SIG-M5 (cell line): ENCODE data around the gene PKD1.
A peak's percentile ranks its signal among the peaks of the same experiment; 100 is the strongest.

ENCODE experiments used
- DNase-seq: peaks from one replicate; lab custom pipeline; 2025; lab: John Stamatoyannopoulos, UW

The PKD1 gene

GRCh38 chr16:2074071-2074470, 61.6 kb downstream of the PKD1 start:
- no peak for DNase-seq

DNA sequence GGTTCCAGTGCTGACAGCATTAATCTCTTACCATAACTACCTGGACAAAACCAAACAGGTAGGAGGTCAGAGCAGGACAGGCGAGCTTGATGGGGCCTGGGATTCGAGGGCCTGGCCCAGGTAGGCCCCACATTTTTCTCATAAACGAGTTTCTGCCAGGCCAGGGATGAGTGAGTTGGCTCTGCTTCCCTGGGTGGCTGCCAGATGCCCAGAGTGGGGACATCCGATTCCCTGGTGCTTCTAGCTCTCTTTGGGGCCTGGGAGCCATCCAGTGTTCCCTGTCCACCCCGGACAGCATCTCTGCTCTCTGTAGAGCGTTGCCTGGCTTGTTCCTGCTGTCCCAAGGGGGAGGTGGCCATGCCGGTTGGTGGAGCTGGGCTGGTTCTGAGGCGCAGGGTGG, 62.8 kb downstream of the PKD1 start:
- DNase-seq: no peak

DNA sequence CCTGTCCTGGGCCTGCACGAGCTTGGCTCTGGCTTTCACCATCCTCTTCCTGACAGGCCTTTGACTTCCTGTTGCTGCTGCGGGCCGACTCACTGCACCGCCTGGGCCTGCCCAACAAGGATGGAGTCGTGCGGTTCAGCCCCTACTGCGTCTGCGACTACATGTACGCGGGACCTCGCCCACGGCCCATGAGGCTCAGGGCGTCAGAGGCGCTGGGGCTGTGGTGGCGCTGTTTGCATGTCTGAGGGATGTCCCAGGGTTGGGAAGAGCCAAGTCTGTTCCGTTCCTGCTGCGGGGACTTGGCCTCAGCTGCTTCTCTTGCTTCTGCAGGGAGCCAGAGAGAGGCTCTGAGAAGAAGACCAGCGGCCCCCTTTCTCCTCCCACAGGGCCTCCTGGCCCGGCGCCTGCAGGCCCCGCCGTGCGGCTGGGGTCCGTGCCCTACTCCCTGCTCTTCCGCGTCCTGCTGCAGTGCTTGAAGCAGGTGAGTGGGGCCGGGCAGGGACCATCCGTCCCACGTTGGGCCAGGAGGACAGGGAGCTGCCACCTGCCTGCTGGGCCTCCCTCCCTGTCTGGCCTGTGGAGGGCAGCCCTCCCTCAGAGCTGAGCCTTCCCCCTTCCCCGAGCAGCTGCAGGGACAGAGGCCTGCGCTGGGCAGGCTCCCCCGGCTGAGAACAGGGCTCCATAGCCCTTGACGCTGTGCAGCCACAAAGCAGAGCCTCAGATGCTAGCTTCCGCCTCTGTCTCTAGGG, 64.1 kb downstream of the PKD1 start:
- DNase-seq: no peak

DNA sequence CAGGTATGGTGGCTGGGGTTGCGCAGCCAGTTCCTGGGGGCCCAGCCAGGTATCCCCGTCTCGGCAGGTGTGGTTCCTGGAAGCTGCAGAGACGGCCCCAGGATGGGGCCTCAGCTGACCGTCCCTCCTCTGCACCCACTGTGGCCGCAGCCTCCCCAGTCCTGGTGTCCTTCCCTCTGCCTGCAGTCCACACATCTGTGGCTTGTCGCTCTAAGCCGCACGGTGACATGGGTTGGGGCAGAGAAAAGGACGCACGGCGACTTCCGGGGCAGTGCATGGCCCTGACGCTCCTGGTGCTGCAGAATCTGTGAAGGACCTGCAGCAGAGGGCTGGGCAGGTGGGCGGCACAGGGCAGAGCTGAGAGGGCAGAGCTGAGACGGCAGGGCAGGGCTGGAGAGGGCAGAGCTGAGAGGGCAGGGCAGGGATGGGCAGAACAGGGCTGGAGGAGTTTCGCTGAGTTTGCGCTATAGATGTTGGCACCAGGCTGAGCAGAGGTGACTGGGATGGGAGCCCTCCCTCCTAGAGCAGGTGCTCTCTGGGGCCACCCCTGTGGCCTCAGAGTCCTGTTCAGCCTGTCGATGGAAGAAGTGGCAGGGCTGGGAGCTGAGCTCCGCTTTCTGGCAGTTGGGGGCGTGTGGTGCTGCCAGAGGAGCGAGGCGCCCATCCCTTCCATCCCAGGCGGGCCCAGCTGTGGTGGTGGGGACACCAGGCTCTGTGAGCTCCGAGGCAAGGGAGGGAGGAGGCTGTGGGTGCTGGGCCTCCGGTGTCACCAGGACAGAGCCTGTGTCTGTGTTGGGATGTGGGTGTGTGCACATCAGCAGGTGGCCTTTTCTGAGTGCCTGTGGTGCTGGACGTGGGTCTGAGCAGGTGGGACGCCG, 64.9 kb downstream of the PKD1 start:
- no peak for DNase-seq

DNA sequence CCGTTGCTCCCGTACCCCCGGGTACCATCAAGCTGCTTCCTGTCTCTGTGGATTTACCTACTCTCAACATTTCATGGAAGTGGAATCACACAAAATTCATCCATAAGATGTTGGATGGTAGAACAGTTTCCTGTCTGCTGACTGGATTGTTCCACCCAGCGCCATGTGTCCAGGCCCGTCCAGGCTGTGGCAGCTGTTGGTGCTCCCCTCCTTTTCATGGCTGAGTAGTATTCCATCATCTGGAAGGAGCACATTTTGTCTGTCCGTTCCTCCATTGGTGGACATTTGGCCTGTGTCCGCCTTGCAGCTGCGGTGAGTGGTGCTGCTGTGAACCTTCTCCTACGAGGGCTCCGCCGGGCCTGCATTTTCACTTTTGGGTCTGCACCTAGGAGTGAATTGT, 69.6 kb downstream of the PKD1 start:
- no peak for DNase-seq

DNA sequence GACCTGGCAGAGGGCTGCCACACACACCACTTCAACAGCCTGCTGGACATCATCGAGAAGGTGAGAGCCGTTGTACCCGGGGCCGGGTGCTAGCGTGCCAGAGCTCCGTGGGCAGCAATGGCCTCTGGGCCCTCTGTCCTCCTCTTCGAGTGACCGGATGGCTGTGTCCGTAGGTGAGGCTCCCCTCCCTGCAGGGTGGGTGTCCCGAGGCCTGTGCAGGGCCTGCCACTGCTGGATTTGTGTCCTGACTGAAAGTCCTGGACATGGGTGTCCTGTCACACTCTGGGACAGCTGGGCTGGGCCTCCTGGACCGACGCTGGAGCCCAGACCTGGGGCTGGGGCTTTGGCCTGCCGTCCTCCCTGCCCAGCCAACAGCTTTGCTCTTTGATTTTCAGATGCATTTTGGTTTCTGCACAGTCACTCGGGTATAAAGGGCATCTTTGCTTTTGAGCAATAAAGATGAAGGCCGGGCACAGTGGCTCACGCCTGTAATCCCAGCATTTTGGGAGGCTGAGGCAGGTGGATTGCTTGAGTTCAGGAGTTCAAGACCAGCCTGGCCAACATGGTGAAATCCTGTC, 71.2 kb downstream of the PKD1 start:
- DNase-seq: no peak

DNA sequence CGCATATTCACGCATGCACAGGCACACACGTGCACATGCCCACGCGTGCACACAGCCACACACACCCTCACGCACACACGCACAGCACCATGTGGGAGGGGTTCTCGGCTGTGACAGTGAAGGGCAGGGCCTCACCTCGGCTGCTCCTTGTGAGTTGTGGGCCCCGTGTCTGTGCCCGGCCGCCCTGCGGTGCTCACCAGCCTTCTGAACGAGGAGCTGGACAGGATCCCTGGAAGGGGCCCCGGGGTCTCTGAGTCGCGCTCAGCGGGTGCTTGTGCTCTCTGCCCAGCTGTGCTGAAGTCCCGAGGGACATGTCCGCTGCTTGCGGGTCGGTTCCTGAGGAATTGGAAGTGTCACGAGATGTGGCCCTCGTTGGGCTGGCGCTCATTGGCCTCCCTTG, 71.8 kb downstream of the PKD1 start:
- DNase-seq: no peak

GRCh38 chr16:2062801-2063200, 72.9 kb downstream of the PKD1 start:
- no peak for DNase-seq

GRCh38 chr16:2061526-2061925, 74.2 kb downstream of the PKD1 start:
- DNase-seq: no peak

- no peak for DNase-seq
Measured at GRCh38 chr16:2061023-2061422, 74.7 kb downstream of the PKD1 start.

GRCh38 chr16:2060346-2060745, 75.4 kb downstream of the PKD1 start:
- DNase-seq: no peak

DNA sequence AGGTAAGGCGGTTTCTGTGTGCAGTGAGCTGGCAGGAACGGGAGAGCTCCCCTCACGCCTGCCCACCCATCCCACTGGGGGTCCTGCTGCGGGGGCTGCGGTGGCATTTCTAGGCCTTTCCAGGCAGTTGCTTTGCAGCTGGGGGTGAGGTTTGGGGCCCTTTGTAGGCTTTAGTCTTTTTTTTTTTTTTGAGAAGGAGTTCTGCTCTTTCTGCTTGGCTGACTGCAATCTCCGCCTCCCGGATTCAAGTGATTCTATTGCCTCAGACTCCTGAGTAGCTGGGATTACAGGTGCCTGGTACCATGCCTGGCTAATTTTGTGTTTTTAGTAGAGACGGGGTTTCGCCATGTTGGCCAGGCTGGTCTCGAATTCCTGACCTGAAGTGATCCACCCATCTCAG, 76.8 kb downstream of the PKD1 start:
- DNase-seq: no peak

DNA sequence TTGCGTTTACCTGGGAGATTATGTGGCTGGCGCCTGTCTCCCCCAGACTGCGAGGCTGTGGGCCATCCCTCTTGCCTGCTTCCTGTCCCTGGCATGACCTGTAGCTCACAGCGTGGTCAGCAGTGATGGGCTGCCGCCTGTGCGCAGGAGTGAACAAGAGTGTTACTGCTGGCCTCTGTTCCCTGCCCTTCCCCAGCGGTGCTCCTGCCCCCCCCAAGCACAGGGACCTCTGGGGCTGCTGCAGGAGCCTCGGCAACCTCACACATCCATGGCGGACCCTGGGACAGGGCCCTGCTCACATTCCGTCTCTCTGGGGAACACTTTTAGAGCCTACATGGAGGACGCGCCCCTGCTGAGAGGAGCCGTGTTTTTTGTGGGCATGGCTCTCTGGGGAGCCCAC, 77.3 kb downstream of the PKD1 start:
- no peak for DNase-seq

- no peak for DNase-seq
Measured at GRCh38 chr16:2057438-2057837, 78.3 kb downstream of the PKD1 start.

GRCh38 chr16:2056681-2057407, 78.9 kb downstream of the PKD1 start:
- no peak for DNase-seq

DNA sequence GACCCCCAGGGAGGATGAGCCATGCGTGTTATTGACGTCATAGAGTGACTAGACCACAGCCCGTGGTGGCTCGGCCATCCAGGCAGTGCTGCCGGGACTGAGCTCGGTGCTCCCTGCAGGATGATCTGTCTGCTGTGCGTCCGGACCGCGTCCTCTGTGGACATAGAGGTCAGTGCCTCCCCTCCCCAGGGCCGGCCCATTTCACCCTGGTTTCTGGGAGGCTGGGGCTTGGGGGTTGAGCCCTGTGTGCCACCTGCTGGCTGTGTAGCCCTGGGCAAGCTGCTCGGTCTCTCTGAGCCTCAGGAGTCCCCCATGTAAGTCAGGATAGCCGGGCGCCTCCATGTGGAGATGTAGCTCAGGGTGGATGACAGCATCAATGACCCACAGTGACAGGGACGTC, 79.6 kb downstream of the PKD1 start:
- DNase-seq: no peak

GRCh38 chr16:2054543-2055245, 81.0 kb downstream of the PKD1 start:
- no peak for DNase-seq

DNA sequence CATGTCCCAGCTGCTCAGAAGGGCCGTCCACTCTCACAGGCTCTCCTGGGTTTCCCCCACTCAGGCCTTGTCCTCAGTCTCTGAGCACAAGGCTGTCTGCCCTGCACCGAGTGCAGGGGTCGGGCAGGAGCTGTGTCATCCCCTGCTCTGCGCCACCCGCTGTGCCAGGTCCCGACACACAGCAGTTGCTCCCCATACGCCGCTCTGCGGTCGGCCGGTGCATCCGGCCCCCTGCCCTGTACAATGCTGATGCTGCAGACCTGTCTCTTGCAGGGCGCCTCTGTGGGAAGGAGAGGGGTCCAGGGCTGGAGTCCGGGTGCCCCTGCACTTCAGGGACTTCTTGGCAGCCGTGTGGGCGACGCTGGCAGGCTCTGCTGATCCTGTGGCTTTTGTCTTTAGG, 81.8 kb downstream of the PKD1 start:
- DNase-seq: no peak

DNA sequence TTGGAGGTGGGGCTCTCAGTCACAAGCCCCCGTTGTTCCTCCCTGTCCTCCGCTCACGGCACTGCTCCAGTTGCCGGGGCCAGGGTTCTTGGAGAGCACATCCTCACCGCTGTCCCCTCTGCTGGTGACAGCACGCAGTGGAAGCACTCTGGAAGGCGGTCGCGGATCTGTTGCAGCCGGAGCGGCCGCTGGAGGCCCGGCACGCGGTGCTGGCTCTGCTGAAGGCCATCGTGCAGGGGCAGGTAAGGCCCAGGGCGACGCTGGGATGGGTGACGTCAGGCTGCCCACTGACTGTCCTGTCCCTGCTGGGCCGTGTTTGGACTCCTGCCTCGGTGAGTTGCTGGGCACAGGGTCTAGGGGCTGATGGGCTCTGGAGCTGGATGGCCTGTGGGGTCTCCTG, 82.5 kb downstream of the PKD1 start:
- no peak for DNase-seq

DNA sequence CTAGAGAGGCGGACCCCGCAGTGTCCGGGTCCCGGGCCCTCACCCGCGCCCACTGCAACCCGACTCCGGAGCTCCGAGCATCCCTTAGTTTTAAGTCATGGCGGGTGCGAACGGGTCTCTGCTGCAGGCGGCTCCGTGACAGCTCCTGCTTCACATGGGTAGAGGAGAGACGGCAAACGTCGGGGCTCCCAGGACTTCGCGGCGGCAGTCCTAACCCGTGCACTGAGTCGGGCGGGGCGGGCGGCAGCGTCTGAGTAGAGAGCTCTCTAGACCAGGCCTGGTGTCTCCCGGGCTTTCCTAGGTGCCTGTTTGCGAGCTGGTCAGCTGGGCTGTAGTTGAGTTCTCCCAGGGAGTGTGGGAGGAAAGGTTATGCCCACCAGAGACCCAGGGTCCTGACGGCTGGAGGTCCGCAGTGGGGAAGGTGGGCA, 87.6 kb downstream of the PKD1 start:
- DNase-seq: no peak

- DNase-seq: peak; percentile 67
Measured at GRCh38 chr16:2047330-2048115, 88.2 kb downstream of the PKD1 start, which contains the start of the genes NTHL1 and TSC2. NTHL1 (minus strand) TSS chr16:2047834; CDS start chr16:2047823, 11 bp downstream. TSC2 (plus strand) TSS chr16:2047985; CDS start chr16:2048616, 631 bp downstream.
